ENCODE results near the gene IMMP2L.

IMMP2L gene

GRCh38 chr7:111556977-111557376 lies 5.3 kb downstream of the IMMP2L start:
- no peak for DNase-seq

- DNase-seq, result no peak
Measured at GRCh38 chr7:111554086-111554485, 8.2 kb downstream of the IMMP2L start.

GRCh38 chr7:111541067-111541466 lies 21.2 kb downstream of the IMMP2L start:
- no peak for DNase-seq

- no peak for DNase-seq
Measured at GRCh38 chr7:111540199-111540815, 22.0 kb downstream of the IMMP2L start.

GRCh38 chr7:111537134-111537533 lies 25.2 kb downstream of the IMMP2L start:
- DNase-seq, result no peak

- DNase-seq, result no peak
Measured at GRCh38 chr7:111535142-111535870, 27.0 kb downstream of the IMMP2L start.

- DNase-seq, result no peak
Measured at GRCh38 chr7:111532625-111533024, 29.7 kb downstream of the IMMP2L start.

GRCh38 chr7:111531993-111532392 lies 30.3 kb downstream of the IMMP2L start:
- no peak for DNase-seq

GRCh38 chr7:111530356-111530668 lies 32.0 kb downstream of the IMMP2L start:
- no peak for DNase-seq

GRCh38 chr7:111529507-111530355 lies 32.6 kb downstream of the IMMP2L start:
- no peak for DNase-seq

GRCh38 chr7:111528331-111528730 lies 34.0 kb downstream of the IMMP2L start:
- DNase-seq, result no peak

GRCh38 chr7:111527545-111527944 lies 34.7 kb downstream of the IMMP2L start:
- no peak for DNase-seq

- no peak for DNase-seq
Measured at GRCh38 chr7:111525100-111525499, 37.2 kb downstream of the IMMP2L start.

- DNase-seq, result no peak
Measured at GRCh38 chr7:111521660-111522059, 40.6 kb downstream of the IMMP2L start.

- no peak for DNase-seq
Measured at GRCh38 chr7:111518264-111518663, 44.0 kb downstream of the IMMP2L start.

GRCh38 chr7:111517549-111517951 lies 44.7 kb downstream of the IMMP2L start:
- DNase-seq, result no peak

GRCh38 chr7:111516612-111517011 lies 45.7 kb downstream of the IMMP2L start:
- DNase-seq, result no peak

- no peak for DNase-seq
Measured at GRCh38 chr7:111513566-111513965, 48.7 kb downstream of the IMMP2L start.

- DNase-seq, result no peak
Measured at GRCh38 chr7:111511845-111512244, 50.4 kb downstream of the IMMP2L start.

- DNase-seq, result no peak
Measured at GRCh38 chr7:111510584-111511378, 51.5 kb downstream of the IMMP2L start.

GRCh38 chr7:111510062-111510461 lies 52.2 kb downstream of the IMMP2L start:
- DNase-seq, result no peak

GRCh38 chr7:111509288-111509687 lies 53.0 kb downstream of the IMMP2L start:
- no peak for DNase-seq

GRCh38 chr7:111508387-111508786 lies 53.9 kb downstream of the IMMP2L start:
- DNase-seq, result no peak

All from stimulated activated naive CD4-positive, alpha-beta T cell (primary cell).